Esophagus (tissue), 2 donors: ENCODE data around the gene MKX. TPM values are rescaled to one million over a fixed set of nuclear protein-coding genes. Genes with fewer than 3 reads are reported as not detected.

Experiments used
- H3K27ac ChIP-seq, 2 donors: one replicate each; pipeline ENCODE4 v1.5.1; 2013; ENCODE audit warnings: low read depth in 2 of 2, mild to moderate bottlenecking in 2 of 2, inconsistent platforms in 1 of 2, low read length in 1 of 2, moderate library complexity in 1 of 2
- H3K27me3 ChIP-seq, 2 donors: one replicate each; pipeline ENCODE4 v1.6.1; 2013; ENCODE audit warnings: low read length in 2 of 2, control low read depth in 1 of 2, mild to moderate bottlenecking in 1 of 2; ENCODE audit not compliant: insufficient read depth in 2 of 2, control insufficient read depth in 1 of 2
- H3K36me3 ChIP-seq, 2 donors: one replicate each; pipeline ENCODE4 v1.6.1; 2013; ENCODE audit warnings: low read length in 1 of 2; ENCODE audit not compliant: control insufficient read depth in 2 of 2, insufficient read depth in 2 of 2
- H3K4me1 ChIP-seq, 2 donors: one replicate each; pipeline ENCODE4 v1.6.1; 2013; ENCODE audit warnings: low read length in 1 of 2; ENCODE audit not compliant: control insufficient read depth in 2 of 2, insufficient read depth in 2 of 2
- H3K4me3 ChIP-seq, 2 donors: one replicate each; pipeline ENCODE4 v1.5.1; 2013; ENCODE audit warnings: low read length in 2 of 2, mild to moderate bottlenecking in 2 of 2, low read depth in 1 of 2, moderate library complexity in 1 of 2
- H3K9me3 ChIP-seq, 2 donors: one replicate each; pipeline ENCODE4 v1.6.1; 2013; ENCODE audit warnings: mild to moderate bottlenecking in 2 of 2, low read depth in 1 of 2, low read length in 1 of 2, moderate library complexity in 1 of 2; ENCODE audit not compliant: control insufficient read depth in 2 of 2, insufficient read depth in 1 of 2
- WGBS, 2 donors: extraction: QIAGEN DNeasy Blood & Tissue Kit; methylation state at CpG; one replicate each; pipeline ENCODE4 v1.1.7; 2013; 5-methylcytosine and 5-hydroxymethylcytosine counted together
- polyA plus RNA-seq, 2 donors: library from polyadenylated mRNA; stranded (reverse); fragments of 200-250 nt; gene quantifications; one replicate each; pipeline ENCODE4 v1.2.3, GENCODE V29; 2013
- donor health status: healthy with polysubstance abuse.
- donor health status: Bipolar disorder and iron deficiency.

Gene MKX
- polyA plus RNA-seq, 2 donors: 0.39 to 0.99 TPM

GRCh38 chr10:27759483-27760272, 14.1 kb upstream of the MKX start:
- H3K4me3 ChIP-seq: no peak overlapping the region
- H3K27ac ChIP-seq: no peak overlapping the region
- H3K9me3 ChIP-seq: no peaks in the 10 kb centered on the region
- WGBS, 2 donors: 61 to 62% methylated on average over 5 of the region's 5 CpGs
- H3K36me3 ChIP-seq: no peaks in the 10 kb centered on the region
- no peaks in the 10 kb centered on the region for H3K27me3 ChIP-seq
- no peaks in the 10 kb centered on the region for H3K4me1 ChIP-seq

- Histone ChIP-seq H3K27ac (no peak overlapping the region), H3K27me3 (no peaks in the 10 kb centered on the region), H3K4me1 (no peaks in the 10 kb centered on the region), H3K36me3 (no peaks in the 10 kb centered on the region), H3K4me3 (no peak overlapping the region), H3K9me3 (no peaks in the 10 kb centered on the region)
- 82 to 89% methylated on average over 3 of the region's 3 CpGs for WGBS, 2 donors
Measured at GRCh38 chr10:27752673-27753237, 7.1 kb upstream of the MKX start.

GRCh38 chr10:27748601-27749000, 3.0 kb upstream of the MKX start:
- H3K9me3 ChIP-seq: no peaks in the 10 kb centered on the region

GRCh38 chr10:27747096-27747451, 1.5 kb upstream of the MKX start:
- Histone ChIP-seq H3K27ac (no peak overlapping the region), H3K4me1 (peaks cover 7 to 27% of the 10 kb centered on the region in 2 donors), H3K36me3 (no peaks in the 10 kb centered on the region), H3K27me3 (peaks cover 3 to 25% of the 10 kb centered on the region in 2 donors), H3K4me3 (no peak overlapping the region), H3K9me3 (no peaks in the 10 kb centered on the region)
- 44 to 53% methylated on average over 10 of the region's 10 CpGs for WGBS, 2 donors

More at GRCh38 chr10:27748601-27749000, 3.0 kb upstream of the MKX start:
- H3K4me1 ChIP-seq: peaks cover 7 to 24% of the 10 kb centered on the region in 2 donors
- 40 to 47% methylated on average over 4 of the region's 4 CpGs for WGBS, 2 donors
- H3K36me3 ChIP-seq: no peaks in the 10 kb centered on the region
- H3K27ac ChIP-seq: no peak overlapping the region
- peaks cover 3 to 16% of the 10 kb centered on the region in 2 donors for H3K27me3 ChIP-seq
- no peak overlapping the region for H3K4me3 ChIP-seq

GRCh38 chr10:27746397-27747095, 927 bp upstream of the MKX start:
- WGBS, 2 donors: 13 to 35% methylated on average over 25 of the region's 25 CpGs
- Histone ChIP-seq H3K27me3 (peaks cover 3 to 25% of the 10 kb centered on the region in 2 donors), H3K4me1 (peaks cover 7 to 28% of the 10 kb centered on the region in 2 donors), H3K27ac (no peak overlapping the region), H3K36me3 (no peaks in the 10 kb centered on the region), H3K4me3 (peak overlapping the region; percentile 45 to 61), H3K9me3 (no peaks in the 10 kb centered on the region)

GRCh38 chr10:27744802-27745731, 552 bp downstream of the MKX start:
- Histone ChIP-seq H3K36me3 (no peaks in the 10 kb centered on the region), H3K4me1 (peaks cover 9 to 28% of the 10 kb centered on the region in 2 donors), H3K9me3 (no peaks in the 10 kb centered on the region), H3K27ac (peak overlapping the region in 1 of 2 donors; percentile 19), H3K4me3 (peak overlapping the region; percentile 61 to 64), H3K27me3 (peaks cover 3 to 25% of the 10 kb centered on the region in 2 donors)
- WGBS, 2 donors: 4 to 5% methylated on average over 74 to 78 of the region's 78 CpGs

- Histone ChIP-seq H3K4me3 (peak overlapping the region; percentile 61 to 64), H3K27me3 (peaks cover 3 to 25% of the 10 kb centered on the region in 2 donors), H3K4me1 (peaks cover 9 to 28% of the 10 kb centered on the region in 2 donors), H3K36me3 (no peaks in the 10 kb centered on the region), H3K27ac (peak overlapping the region; percentile 23 to 85), H3K9me3 (no peaks in the 10 kb centered on the region)
- 1 to 2% methylated on average over 63 to 70 of the region's 70 CpGs for WGBS, 2 donors
Measured at GRCh38 chr10:27743877-27744801, 1.5 kb downstream of the MKX start.

- Histone ChIP-seq H3K9me3 (no peaks in the 10 kb centered on the region), H3K36me3 (no peaks in the 10 kb centered on the region), H3K4me3 (peak overlapping the region; percentile 61 to 64), H3K27me3 (peaks cover 3 to 25% of the 10 kb centered on the region in 2 donors), H3K4me1 (peaks cover 9 to 28% of the 10 kb centered on the region in 2 donors), H3K27ac (peak overlapping the region; percentile 81 to 85)
- WGBS, 2 donors: 2 to 3% methylated on average over 64 to 75 of the region's 75 CpGs
Measured at GRCh38 chr10:27743012-27743876, 2.4 kb downstream of the MKX start.
